Nephron (organoid): ENCODE data around the gene RNF207.
"Not testable (repeated sequence)": the region's sequence is repeated elsewhere in the genome, so short reads cannot be mapped to it uniquely, and the experiment has no call there.

Experiments used
- H3K27ac Mint-ChIP-seq, 3 experiments: 2 replicates each; pipeline ENCODE4 v1.8.0; 2020; ENCODE audit warnings: mixed read lengths in 3 of 3, mild to moderate bottlenecking in 2 of 3, moderate library complexity in 1 of 3
- H3K27me3 Mint-ChIP-seq: 2 replicates; pipeline ENCODE4 v1.8.0; 2021; ENCODE audit warnings: low read depth, mild to moderate bottlenecking, moderate library complexity, mixed read lengths
- H3K36me3 Mint-ChIP-seq: 2 replicates; pipeline ENCODE4 v1.8.0; 2020; ENCODE audit warnings: low read depth, mixed read lengths
- H3K4me1 Mint-ChIP-seq: 2 replicates; pipeline ENCODE4 v1.8.0; 2020; ENCODE audit warnings: mixed read lengths
- H3K4me3 Mint-ChIP-seq, 3 experiments: 2 replicates each; pipeline ENCODE4 v1.8.0; 2020; ENCODE audit warnings: mild to moderate bottlenecking in 3 of 3, mixed read lengths in 3 of 3, moderate library complexity in 2 of 3
- H3K9me3 Mint-ChIP-seq: 2 replicates; pipeline ENCODE4 v1.8.0; 2020; ENCODE audit warnings: mixed read lengths
- TF ChIP-seq, protein P1 (sequence below), 3 experiments: fragments of 200-600 bp; sonication (generic); IDR thresholded peaks; one replicate each; pipeline ENCODE4 v1.5.0; 2021; ENCODE audit warnings: antibody characterized with exemption in 3 of 3; ENCODE audit not compliant: unreplicated experiment in 3 of 3

RNF207 gene

DNA sequence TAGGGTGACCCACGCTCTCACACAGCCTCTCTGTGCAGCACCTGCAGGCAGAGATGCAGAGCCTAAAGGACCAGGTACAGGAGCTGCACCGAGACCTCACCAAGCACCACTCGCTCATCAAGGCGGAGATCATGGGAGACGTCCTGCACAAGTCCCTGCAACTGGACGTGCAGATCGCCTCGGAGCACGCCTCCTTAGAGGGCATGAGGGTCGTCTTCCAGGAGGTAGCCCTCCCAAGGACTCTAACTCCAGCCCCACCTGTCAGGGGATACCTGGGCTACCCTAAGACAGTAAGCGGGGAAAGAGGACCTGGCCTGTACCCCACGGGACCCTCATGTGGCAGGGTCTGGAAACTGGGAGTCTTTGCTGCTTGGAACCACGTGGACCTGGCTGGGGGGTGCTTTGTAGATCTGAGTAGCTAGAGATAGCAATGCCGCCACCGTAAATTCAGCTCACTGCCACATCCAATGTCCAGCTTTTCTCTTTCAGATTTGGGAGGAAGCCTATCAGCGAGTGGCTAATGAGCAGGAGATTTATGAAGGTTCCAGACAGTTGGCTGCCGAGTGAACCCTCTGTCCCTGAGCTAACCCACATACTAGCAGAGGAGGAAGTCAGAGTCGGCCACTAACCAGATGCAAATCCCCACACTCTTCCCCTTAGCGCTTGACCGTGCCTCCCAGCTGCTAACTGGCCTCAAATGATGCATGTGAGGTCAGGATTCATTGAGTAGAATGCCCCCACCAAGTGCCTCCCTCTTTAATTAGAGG, 6.5 kb downstream of the RNF207 start:
- Mint-ChIP-seq H3K4me3 (peak overlapping the region in 1 of 3 experiments; percentile 27), H3K36me3 (peaks cover 34% of the 10 kb centered on the region), H3K27ac (peak overlapping the region in 1 of 3 experiments; percentile 10), H3K4me1 (no peaks in the 10 kb centered on the region), H3K9me3 (no peaks in the 10 kb centered on the region), H3K27me3 (peaks cover 3% of the 10 kb centered on the region)
- TF ChIP-seq, protein P1, sequence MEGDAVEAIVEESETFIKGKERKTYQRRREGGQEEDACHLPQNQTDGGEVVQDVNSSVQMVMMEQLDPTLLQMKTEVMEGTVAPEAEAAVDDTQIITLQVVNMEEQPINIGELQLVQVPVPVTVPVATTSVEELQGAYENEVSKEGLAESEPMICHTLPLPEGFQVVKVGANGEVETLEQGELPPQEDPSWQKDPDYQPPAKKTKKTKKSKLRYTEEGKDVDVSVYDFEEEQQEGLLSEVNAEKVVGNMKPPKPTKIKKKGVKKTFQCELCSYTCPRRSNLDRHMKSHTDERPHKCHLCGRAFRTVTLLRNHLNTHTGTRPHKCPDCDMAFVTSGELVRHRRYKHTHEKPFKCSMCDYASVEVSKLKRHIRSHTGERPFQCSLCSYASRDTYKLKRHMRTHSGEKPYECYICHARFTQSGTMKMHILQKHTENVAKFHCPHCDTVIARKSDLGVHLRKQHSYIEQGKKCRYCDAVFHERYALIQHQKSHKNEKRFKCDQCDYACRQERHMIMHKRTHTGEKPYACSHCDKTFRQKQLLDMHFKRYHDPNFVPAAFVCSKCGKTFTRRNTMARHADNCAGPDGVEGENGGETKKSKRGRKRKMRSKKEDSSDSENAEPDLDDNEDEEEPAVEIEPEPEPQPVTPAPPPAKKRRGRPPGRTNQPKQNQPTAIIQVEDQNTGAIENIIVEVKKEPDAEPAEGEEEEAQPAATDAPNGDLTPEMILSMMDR (IDR thresholded peaks at IDR 0.05; ENCODE audit: unreplicated experiment in 3 of 3), result no peak

DNA sequence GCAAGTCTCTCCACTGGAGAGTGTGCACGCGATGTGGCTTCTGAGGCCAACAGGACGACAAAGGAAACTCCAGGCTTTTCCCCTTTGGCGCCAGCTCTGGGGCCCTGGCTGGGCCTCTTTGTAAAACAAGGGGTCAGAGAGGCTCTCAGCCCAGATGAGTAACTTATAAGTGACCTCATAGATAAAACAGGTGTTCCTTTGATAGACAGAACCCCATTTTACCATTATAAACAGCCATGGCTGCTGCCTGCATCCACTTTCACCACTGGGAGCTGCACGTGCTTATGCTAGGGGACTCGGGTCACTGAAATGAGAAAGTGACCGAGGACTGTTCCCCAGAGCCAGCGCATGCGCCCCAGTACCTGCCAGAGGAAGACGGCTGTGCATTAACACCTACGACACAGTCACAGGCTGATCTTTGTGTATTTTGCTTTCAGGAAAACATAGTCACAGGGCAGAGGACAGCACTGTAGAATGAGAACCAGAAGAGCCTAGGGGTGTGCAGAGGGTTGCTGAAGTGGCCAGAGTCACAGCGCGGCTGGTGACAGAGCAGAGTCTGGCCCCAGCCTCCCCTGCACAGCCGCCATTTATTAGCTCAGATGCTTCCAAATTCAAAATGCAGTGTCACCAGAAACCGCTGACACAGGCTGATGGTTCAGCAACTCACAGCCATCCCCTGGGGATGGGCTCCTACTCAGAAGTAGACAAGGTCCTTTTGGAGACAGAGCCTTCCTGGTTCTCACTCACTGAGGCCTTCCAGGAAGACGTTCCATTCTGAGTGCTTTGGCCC, 12.7 kb downstream of the RNF207 start:
- H3K27ac Mint-ChIP-seq, result peak overlapping the region; percentile 44 to 93 (median 83)

DNA sequence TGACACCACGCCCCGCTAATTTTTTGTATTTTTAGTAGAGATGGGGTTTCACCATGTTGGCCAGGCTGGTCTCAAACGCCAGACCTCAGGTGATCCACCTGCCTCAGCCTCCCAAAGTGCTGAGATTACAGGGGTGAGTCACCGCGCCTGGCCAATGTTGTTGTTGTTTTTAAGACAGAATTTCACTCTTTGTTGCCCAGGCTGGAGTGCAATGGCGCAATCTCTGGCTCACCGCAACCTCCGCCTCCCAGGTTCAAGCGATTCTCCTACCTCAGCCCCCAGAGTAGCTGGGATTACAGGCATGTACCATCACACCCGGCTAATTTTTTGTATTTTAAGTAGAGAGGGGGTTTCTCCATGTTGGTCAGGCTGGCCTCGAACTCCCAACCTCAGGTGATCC, 13.7 kb downstream of the RNF207 start:
- H3K27ac Mint-ChIP-seq, H3K4me3 Mint-ChIP-seq, H3K27me3 Mint-ChIP-seq, H3K9me3 Mint-ChIP-seq: not testable (repeated sequence)
- peaks cover 13% of the 10 kb centered on the region for H3K4me1 Mint-ChIP-seq
- H3K36me3 Mint-ChIP-seq, result peaks cover 38% of the 10 kb centered on the region

More for the DNA sequence above, 12.7 kb downstream of the RNF207 start:
- peaks cover 33% of the 10 kb centered on the region for H3K36me3 Mint-ChIP-seq
- no peak overlapping the region for H3K4me3 Mint-ChIP-seq
- peaks cover 3% of the 10 kb centered on the region for H3K27me3 Mint-ChIP-seq
- H3K4me1 Mint-ChIP-seq, result peaks cover 13% of the 10 kb centered on the region
- TF ChIP-seq, protein P1 (IDR thresholded peaks at IDR 0.05; ENCODE audit: unreplicated experiment in 3 of 3), result no peak
- H3K9me3 Mint-ChIP-seq, result no peaks in the 10 kb centered on the region

DNA sequence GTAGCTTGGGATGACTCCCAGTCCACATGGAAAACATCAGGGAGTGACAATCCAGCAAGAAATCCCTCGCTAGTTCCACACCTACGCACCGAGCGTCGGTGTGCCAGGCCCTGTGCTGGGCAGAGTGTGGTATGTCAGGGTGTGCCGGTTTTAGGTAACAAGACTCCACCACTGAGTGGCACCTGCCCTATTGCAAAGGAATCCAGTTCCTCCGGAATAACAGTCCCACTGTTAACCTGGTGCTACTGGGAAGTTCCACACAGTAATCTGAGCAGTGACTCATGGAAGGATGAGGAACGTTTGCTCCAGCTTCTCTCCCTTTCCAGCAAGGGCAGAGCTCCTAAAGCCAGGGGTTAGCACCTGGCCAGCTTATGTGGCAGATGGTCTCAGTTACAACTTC, 14.3 kb downstream of the RNF207 start:
- TF ChIP-seq, protein P1 (IDR thresholded peaks at IDR 0.05; ENCODE audit: unreplicated experiment in 3 of 3), result no peak
- Mint-ChIP-seq H3K27ac (no peak overlapping the region), H3K27me3 (peaks cover 3% of the 10 kb centered on the region), H3K4me3 (no peak overlapping the region), H3K36me3 (peaks cover 43% of the 10 kb centered on the region), H3K9me3 (no peaks in the 10 kb centered on the region), H3K4me1 (peaks cover 13% of the 10 kb centered on the region)

DNA sequence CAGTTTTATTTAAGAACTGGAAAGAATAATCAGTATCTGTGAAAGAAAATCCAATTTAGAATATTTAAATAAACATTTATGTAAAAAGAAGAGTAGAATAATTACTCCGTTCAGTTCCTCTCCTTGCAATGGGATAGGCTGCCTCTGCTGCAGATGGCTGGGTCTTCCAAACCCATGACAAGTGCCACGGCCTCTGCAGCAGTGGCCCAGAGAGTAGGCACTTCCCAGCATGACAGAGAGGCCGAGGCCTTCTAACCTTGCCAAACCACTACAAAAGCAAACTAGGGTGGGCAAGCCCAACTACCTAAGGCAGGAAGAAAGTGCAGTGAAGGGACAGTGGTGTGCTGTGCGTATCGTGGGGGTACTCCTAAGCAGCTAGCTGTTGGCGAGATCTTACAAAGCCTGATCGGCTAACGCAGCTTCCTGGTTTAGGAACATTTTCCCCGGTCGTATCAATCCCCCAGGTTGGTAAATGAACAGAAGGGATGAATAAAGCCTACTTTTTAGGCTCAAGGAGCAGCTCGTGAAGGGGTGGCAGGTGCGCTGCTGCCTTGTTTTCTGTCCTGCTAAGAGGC, 15.4 kb downstream of the RNF207 start:
- TF ChIP-seq, protein P1 (IDR thresholded peaks at IDR 0.05; ENCODE audit: unreplicated experiment in 3 of 3), result no peak
- Mint-ChIP-seq H3K36me3 (peaks cover 45% of the 10 kb centered on the region), H3K4me1 (peaks cover 13% of the 10 kb centered on the region), H3K9me3 (no peaks in the 10 kb centered on the region), H3K4me3 (no peak overlapping the region), H3K27ac (no peak overlapping the region), H3K27me3 (peaks cover 3% of the 10 kb centered on the region)

DNA sequence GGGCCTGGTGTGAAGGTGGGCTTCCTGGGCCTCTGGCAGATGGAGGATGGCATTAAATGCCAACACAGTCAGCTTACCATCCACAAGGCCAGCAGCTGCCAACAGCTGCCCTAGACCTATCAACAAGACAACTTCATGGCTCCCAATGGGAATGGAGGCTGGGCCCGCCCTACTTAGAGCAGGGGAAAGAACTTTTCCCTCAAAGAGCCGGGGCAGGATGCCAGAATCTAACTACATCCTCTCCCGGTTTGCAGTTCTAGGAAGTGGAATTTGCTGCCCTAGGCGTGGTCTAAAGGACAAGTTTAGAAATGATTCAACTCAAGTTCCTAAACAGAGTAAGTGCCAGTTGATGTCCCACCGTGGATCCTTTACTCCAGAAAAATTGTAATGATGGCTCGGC, 16.7 kb downstream of the RNF207 start:
- no peak overlapping the region for H3K27ac Mint-ChIP-seq

More for the DNA sequence above, 16.7 kb downstream of the RNF207 start:
- TF ChIP-seq, protein P1 (IDR thresholded peaks at IDR 0.05; ENCODE audit: unreplicated experiment in 3 of 3), result no peak
- peaks cover 47% of the 10 kb centered on the region for H3K36me3 Mint-ChIP-seq
- H3K9me3 Mint-ChIP-seq, result no peaks in the 10 kb centered on the region
- peaks cover 13% of the 10 kb centered on the region for H3K4me1 Mint-ChIP-seq
- no peak overlapping the region for H3K4me3 Mint-ChIP-seq
- peaks cover under 1% of the 10 kb centered on the region for H3K27me3 Mint-ChIP-seq
